ENCODE results near the gene CHCHD2. TPM values are rescaled to one million over a fixed set of nuclear protein-coding genes. Genes with fewer than 3 reads are reported as not detected.

The CHCHD2 gene
- total and polyA plus RNA-seq, 5 donors from 2014 or later: 243 to 622 (median 529) TPM

DNA sequence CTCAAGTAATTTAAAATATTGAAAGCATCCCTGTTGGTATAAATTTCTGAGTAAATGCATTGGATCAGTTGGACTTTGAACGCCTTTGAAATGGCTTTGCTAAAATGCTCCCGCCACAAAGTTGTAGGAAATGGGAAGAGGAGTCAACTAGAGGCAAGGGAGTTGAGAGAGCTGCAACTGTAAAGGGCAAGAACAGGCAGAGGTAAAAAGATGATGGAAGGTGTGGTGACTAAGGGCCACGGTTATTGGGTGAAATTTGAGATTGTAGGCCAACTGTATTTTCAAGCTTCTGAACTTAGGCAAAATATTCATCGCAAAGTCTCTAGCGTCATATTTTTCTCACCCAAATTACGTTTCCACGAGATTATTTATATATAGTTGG is 42.8 kb downstream of the CHCHD2 start:
- peaks cover 28% of the 10 kb centered on the region for H3K36me3 ChIP-seq (ENCODE audit: control insufficient read depth, insufficient read depth, low read length)
- peaks cover 15% of the 10 kb centered on the region for H3K4me1 ChIP-seq (ENCODE audit: control insufficient read depth, insufficient read depth, low read length, poor library complexity, severe bottlenecking)
- Mint-ChIP-seq H3K4me1 (peaks cover 17 to 39% (median 29%) of the 10 kb centered on the region in 4 donors), H3K27ac (peak overlapping the region; percentile 76 to 93 (median 89)), H3K27me3 (peaks cover 6% of the 10 kb centered on the region), H3K9me3 (no peaks in the 10 kb centered on the region), H3K36me3 (peaks cover 31% of the 10 kb centered on the region), H3K4me3 (peak overlapping the region; percentile 92 to 99 (median 96))
- H3K4me3 ChIP-seq (ENCODE audit: low read depth, low read length): peak overlapping the region; percentile 82
- H3K27ac ChIP-seq (ENCODE audit: insufficient read depth, low read length, poor library complexity, severe bottlenecking): peak overlapping the region; percentile 86
- DNase-seq (no peak), ATAC-seq (ENCODE audit: low read depth in 2 of 2) (no peak)
- no peaks in the 10 kb centered on the region for H3K27me3 ChIP-seq (ENCODE audit: control insufficient read depth, insufficient read depth, low read length)
- H3K9me3 ChIP-seq (ENCODE audit: control insufficient read depth in 2 of 2, low read length in 2 of 2): no peaks in the 10 kb centered on the region

GRCh38 chr7:56062382-56062781 is 43.9 kb downstream of the CHCHD2 start:
- peaks cover 15% of the 10 kb centered on the region for H3K4me1 ChIP-seq (ENCODE audit: control insufficient read depth, insufficient read depth, low read length, poor library complexity, severe bottlenecking)
- peaks cover 39% of the 10 kb centered on the region for H3K36me3 Mint-ChIP-seq
- H3K27me3 Mint-ChIP-seq: peaks cover 6% of the 10 kb centered on the region
- no peak overlapping the region for H3K4me3 ChIP-seq (ENCODE audit: low read depth, low read length)
- H3K36me3 ChIP-seq (ENCODE audit: control insufficient read depth, insufficient read depth, low read length): peaks cover 38% of the 10 kb centered on the region
- ATAC-seq (ENCODE audit: low read depth in 2 of 2) (no peak), DNase-seq (peak in 1 of 3 donors; percentile 30)
- no peaks in the 10 kb centered on the region for H3K27me3 ChIP-seq (ENCODE audit: control insufficient read depth, insufficient read depth, low read length)
- peak overlapping the region; percentile 68 to 72 (median 69) for H3K27ac Mint-ChIP-seq
- no peaks in the 10 kb centered on the region for H3K9me3 Mint-ChIP-seq
- H3K4me1 Mint-ChIP-seq: peaks cover 17 to 36% (median 30%) of the 10 kb centered on the region in 4 donors
- H3K9me3 ChIP-seq (ENCODE audit: control insufficient read depth in 2 of 2, low read length in 2 of 2): no peaks in the 10 kb centered on the region
- peak overlapping the region; percentile 26 for H3K27ac ChIP-seq (ENCODE audit: insufficient read depth, low read length, poor library complexity, severe bottlenecking)
- peak overlapping the region; percentile 24 to 99 (median 68) for H3K4me3 Mint-ChIP-seq

DNA sequence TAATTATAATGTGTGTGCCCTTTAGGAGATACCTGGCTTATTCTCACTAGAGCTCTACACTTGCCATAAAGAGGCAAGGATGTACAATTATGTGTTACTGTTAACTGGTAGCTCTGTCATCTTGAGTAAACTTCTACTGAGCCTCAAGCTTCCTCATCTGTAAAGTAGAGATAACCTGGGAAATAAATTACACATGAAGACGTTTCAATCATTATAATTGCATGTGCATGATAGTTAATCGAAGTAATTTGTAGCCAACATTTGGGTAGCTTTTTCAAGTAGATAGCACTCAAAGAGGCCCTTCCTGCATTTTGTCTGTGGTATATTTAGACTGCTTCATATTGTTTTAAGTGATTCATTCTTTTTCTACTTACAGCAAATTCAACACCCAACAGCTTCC is 52.3 kb downstream of the CHCHD2 start:
- Mint-ChIP-seq H3K27ac (peak overlapping the region in 2 of 3 donors; percentile 56 to 80), H3K36me3 (peaks cover 21% of the 10 kb centered on the region), H3K27me3 (no peaks in the 10 kb centered on the region), H3K4me1 (peaks cover 13 to 54% (median 26%) of the 10 kb centered on the region in 4 donors), H3K9me3 (no peaks in the 10 kb centered on the region), H3K4me3 (peak overlapping the region in 2 of 4 donors; percentile 30 to 90)
- Histone ChIP-seq H3K27ac (ENCODE audit: insufficient read depth, low read length, poor library complexity, severe bottlenecking) (peak overlapping the region; percentile 5), H3K36me3 (ENCODE audit: control insufficient read depth, insufficient read depth, low read length) (peaks cover 57% of the 10 kb centered on the region), H3K4me1 (ENCODE audit: control insufficient read depth, insufficient read depth, low read length, poor library complexity, severe bottlenecking) (peaks cover 28% of the 10 kb centered on the region), H3K4me3 (ENCODE audit: low read depth, low read length) (no peak overlapping the region), H3K9me3 (ENCODE audit: control insufficient read depth in 2 of 2, low read length in 2 of 2) (no peaks in the 10 kb centered on the region), H3K27me3 (ENCODE audit: control insufficient read depth, insufficient read depth, low read length) (no peaks in the 10 kb centered on the region)
- DNase-seq: no peak
- ATAC-seq (ENCODE audit: low read depth in 2 of 2): no peak

- DNase-seq (no peak), ATAC-seq (ENCODE audit: low read depth in 2 of 2) (no peak)
- Histone ChIP-seq H3K4me1 (ENCODE audit: control insufficient read depth, insufficient read depth, low read length, poor library complexity, severe bottlenecking) (peaks cover 28% of the 10 kb centered on the region), H3K27me3 (ENCODE audit: control insufficient read depth, insufficient read depth, low read length) (no peaks in the 10 kb centered on the region), H3K27ac (ENCODE audit: insufficient read depth, low read length, poor library complexity, severe bottlenecking) (no peak overlapping the region), H3K36me3 (ENCODE audit: control insufficient read depth, insufficient read depth, low read length) (peaks cover 51% of the 10 kb centered on the region), H3K4me3 (ENCODE audit: low read depth, low read length) (no peak overlapping the region), H3K9me3 (ENCODE audit: control insufficient read depth in 2 of 2, low read length in 2 of 2) (no peaks in the 10 kb centered on the region)
- Mint-ChIP-seq H3K27ac (peak overlapping the region in 1 of 3 donors; percentile 80), H3K9me3 (no peaks in the 10 kb centered on the region), H3K4me1 (peaks cover 13 to 54% (median 27%) of the 10 kb centered on the region in 4 donors), H3K4me3 (peak overlapping the region; percentile 78 to 93 (median 85)), H3K27me3 (no peaks in the 10 kb centered on the region), H3K36me3 (peaks cover 16% of the 10 kb centered on the region)
Observed at GRCh38 chr7:56053379-56053778, 52.9 kb downstream of the CHCHD2 start.

Other genes starting within 250 kb of the CHCHD2 start
- gene SEPTIN14, start 243.7 kb downstream of the CHCHD2 start, total RNA-seq: not detected
- not detected for gene SEPTIN14, start 243.7 kb downstream of the CHCHD2 start, polyA plus RNA-seq
- 4.6 TPM for gene ZNF713, start 219.0 kb downstream of the CHCHD2 start, total RNA-seq
- gene ZNF713, start 219.0 kb downstream of the CHCHD2 start, polyA plus RNA-seq: 1 to 10 TPM in 2 of 4 donors, under 1 TPM in 2; 0.06 to 2.3 (median 1.2) TPM
- gene MRPS17, start 154.6 kb downstream of the CHCHD2 start, total RNA-seq: 7.0 TPM
- gene MRPS17, start 154.6 kb downstream of the CHCHD2 start, polyA plus RNA-seq: 10 to 100 TPM; 16.7 to 20.2 (median 18.1) TPM
- gene NIPSNAP2, start 141.9 kb downstream of the CHCHD2 start, total RNA-seq: 34.8 TPM
- 10 to 100 TPM; 44.5 to 52.9 (median 47.4) TPM for gene NIPSNAP2, start 141.9 kb downstream of the CHCHD2 start, polyA plus RNA-seq
- 1.5 TPM for gene PSPH, start 55.0 kb downstream of the CHCHD2 start, total RNA-seq
- 1 to 10 TPM; 4.1 to 6.6 (median 5.9) TPM for gene PSPH, start 55.0 kb downstream of the CHCHD2 start, polyA plus RNA-seq
- 42.0 TPM for gene CCT6A, start 54.7 kb downstream of the CHCHD2 start, total RNA-seq
- 10 to 100 TPM; 82.1 to 96.2 (median 89.8) TPM for gene CCT6A, start 54.7 kb downstream of the CHCHD2 start, polyA plus RNA-seq
- 114 TPM for gene SUMF2, start 42.2 kb downstream of the CHCHD2 start, total RNA-seq
- gene SUMF2, start 42.2 kb downstream of the CHCHD2 start, polyA plus RNA-seq: 100 to 1,000 TPM; 166 to 205 (median 192) TPM
- 8.2 TPM for gene PHKG1, start 13.5 kb downstream of the CHCHD2 start, total RNA-seq
- gene PHKG1, start 13.5 kb downstream of the CHCHD2 start, polyA plus RNA-seq: under 1 TPM; 0.08 to 0.71 (median 0.25) TPM
- not detected for gene NUPR2, start 9.9 kb upstream of the CHCHD2 start, total RNA-seq
- 1 to 10 TPM in 1 of 4 donors, not detected in 3; 1.0 TPM for gene NUPR2, start 9.9 kb upstream of the CHCHD2 start, polyA plus RNA-seq

Data from CD4-positive, CD25-positive, alpha-beta regulatory T cell (primary cell).